GM12878 (cell line): Measurements from ENCODE around the gene CRAT.

Source experiments
- EZH2 ChIP-seq: IDR thresholded peaks from 2 replicates; pipeline ENCODE4 v1.6.1; 2012; ENCODE audit warnings: low read depth, mild to moderate bottlenecking, control low read depth, inconsistent platforms, low read length, borderline replicate concordance; ENCODE audit not compliant: control insufficient read depth
- HDAC2 ChIP-seq: fragments of 200-600 bp; sonication (generic); IDR thresholded peaks from 2 replicates; pipeline ENCODE4 v1.6.1; 2017
- MXI1 ChIP-seq: fragments of 150-350 bp; IDR thresholded peaks from 2 replicates; pipeline ENCODE4 v1.6.1; 2011; ENCODE audit warnings: low read depth, mild to moderate bottlenecking, inconsistent platforms, low read length, improper control_type of control experiment
- NR2C2 ChIP-seq: IDR thresholded peaks from 2 replicates; pipeline ENCODE4 v1.6.1; 2011; ENCODE audit warnings: borderline replicate concordance, low read depth; ENCODE audit not compliant: control insufficient read depth, insufficient read length
- TAF1 ChIP-seq: IDR thresholded peaks from 2 replicates; pipeline ENCODE4 v1.6.1; 2011; ENCODE audit warnings: mild to moderate bottlenecking, low read depth, low read length, borderline replicate concordance
- TF ChIP-seq, protein P1 (sequence below), 3 experiments: IDR thresholded peaks in 2 of 3; conservative IDR thresholded peaks in 1 of 3; 2 replicates each; pipeline ENCODE4 v1.5.1; 2011; ENCODE audit warnings: low read depth in 3 of 3, low read length in 3 of 3, mild to moderate bottlenecking in 3 of 3, control low read depth in 2 of 3, moderate library complexity in 2 of 3, inconsistent platforms in 1 of 3, mixed read lengths in 1 of 3; ENCODE audit not compliant: control insufficient read depth in 2 of 3, insufficient read depth in 1 of 3; ENCODE audit errors: extremely low read depth in 1 of 3

DNA sequence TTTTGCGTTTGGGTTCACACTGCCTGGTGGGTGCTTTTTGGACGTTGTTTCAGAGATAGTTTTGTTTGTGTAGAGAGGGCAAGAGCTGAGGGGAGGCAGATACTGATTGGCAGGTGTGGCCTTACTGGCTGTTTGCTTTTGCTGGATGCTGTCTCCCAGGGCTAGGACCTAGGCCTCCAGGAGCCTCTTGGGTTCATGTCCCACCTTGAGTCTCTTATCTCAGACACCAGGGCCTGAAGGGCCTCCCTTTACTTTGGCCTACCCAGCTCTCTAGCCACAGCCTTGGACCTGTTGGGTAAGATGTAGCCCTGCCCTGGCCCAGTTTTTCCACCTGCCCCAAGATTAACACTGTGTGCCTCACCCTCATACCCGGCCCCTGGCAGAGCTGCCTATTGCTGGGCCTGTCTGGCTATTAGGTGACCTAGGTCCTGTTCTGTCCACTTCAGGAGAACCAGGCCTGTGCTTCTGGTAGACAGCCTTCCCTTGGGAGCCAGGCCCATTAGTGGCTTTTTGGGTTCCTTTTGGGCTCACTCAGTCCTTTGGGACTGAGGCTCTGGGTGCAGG is 14.0 kb upstream of the CRAT start:
- TF ChIP-seq, protein P1, sequence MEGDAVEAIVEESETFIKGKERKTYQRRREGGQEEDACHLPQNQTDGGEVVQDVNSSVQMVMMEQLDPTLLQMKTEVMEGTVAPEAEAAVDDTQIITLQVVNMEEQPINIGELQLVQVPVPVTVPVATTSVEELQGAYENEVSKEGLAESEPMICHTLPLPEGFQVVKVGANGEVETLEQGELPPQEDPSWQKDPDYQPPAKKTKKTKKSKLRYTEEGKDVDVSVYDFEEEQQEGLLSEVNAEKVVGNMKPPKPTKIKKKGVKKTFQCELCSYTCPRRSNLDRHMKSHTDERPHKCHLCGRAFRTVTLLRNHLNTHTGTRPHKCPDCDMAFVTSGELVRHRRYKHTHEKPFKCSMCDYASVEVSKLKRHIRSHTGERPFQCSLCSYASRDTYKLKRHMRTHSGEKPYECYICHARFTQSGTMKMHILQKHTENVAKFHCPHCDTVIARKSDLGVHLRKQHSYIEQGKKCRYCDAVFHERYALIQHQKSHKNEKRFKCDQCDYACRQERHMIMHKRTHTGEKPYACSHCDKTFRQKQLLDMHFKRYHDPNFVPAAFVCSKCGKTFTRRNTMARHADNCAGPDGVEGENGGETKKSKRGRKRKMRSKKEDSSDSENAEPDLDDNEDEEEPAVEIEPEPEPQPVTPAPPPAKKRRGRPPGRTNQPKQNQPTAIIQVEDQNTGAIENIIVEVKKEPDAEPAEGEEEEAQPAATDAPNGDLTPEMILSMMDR (IDR thresholded peaks at IDR 0.05 in 2 of 3, conservative IDR thresholded peaks at IDR 0.05 in 1 of 3; ENCODE audit: control insufficient read depth in 2 of 3, extremely low read depth in 1 of 3, insufficient read depth in 1 of 3, low read depth in 3 of 3, low read length in 3 of 3) = no peak
- TF ChIP-seq MXI1 (no peak), TAF1 (no peak), EZH2 (no peak), NR2C2 (no peak), HDAC2 (no peak)
